ENCODE results near the gene MTHFD1L.

DNA sequence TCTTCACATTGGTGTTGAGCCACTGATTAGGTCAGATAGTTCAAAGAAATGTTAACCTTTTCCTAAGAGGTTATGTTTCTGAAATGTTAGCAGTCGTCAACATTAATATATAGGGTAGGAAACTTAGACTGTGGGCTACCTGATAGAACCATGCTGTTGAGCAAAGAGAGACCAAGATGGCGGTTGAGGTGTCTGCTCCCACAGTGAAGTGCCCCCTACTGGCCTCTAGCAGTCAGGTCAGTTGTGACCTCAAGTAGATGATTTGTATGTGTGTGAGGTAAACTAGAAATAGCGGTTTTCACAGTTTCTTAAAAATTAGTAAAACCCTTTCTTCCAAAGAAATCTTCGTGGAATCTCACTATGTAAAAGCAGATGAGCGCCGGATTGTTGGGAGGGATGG, 40.3 kb downstream of the MTHFD1L start:
- TF ChIP-seq ARNTL (CRISPR knock-in tag; IDR thresholded peaks at IDR 0.05; ENCODE audit: borderline replicate concordance, low read depth) (no peak), OSR1 (CRISPR knock-in tag; IDR thresholded peaks at IDR 0.05) (no peak), ZNF8 (CRISPR knock-in tag; IDR thresholded peaks at IDR 0.05) (no peak), BACH2 (CRISPR knock-in tag; IDR thresholded peaks at IDR 0.05; ENCODE audit: borderline replicate concordance) (no peak), PPARA (CRISPR knock-in tag; IDR thresholded peaks at IDR 0.05; ENCODE audit: borderline replicate concordance) (no peak), RARB (CRISPR knock-in tag; IDR thresholded peaks at IDR 0.05) (no peak), TOX (CRISPR knock-in tag; IDR thresholded peaks at IDR 0.05; ENCODE audit: borderline replicate concordance) (no peak), ZFP3 (CRISPR knock-in tag; IDR thresholded peaks at IDR 0.05) (no peak), ZFP30 (CRISPR knock-in tag; IDR thresholded peaks at IDR 0.05) (no peak), ESRRG (CRISPR knock-in tag; IDR thresholded peaks at IDR 0.05) (no peak)
- TF ChIP-seq, protein P1, sequence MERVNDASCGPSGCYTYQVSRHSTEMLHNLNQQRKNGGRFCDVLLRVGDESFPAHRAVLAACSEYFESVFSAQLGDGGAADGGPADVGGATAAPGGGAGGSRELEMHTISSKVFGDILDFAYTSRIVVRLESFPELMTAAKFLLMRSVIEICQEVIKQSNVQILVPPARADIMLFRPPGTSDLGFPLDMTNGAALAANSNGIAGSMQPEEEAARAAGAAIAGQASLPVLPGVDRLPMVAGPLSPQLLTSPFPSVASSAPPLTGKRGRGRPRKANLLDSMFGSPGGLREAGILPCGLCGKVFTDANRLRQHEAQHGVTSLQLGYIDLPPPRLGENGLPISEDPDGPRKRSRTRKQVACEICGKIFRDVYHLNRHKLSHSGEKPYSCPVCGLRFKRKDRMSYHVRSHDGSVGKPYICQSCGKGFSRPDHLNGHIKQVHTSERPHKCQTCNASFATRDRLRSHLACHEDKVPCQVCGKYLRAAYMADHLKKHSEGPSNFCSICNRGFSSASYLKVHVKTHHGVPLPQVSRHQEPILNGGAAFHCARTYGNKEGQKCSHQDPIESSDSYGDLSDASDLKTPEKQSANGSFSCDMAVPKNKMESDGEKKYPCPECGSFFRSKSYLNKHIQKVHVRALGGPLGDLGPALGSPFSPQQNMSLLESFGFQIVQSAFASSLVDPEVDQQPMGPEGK (CRISPR knock-in tag; IDR thresholded peaks at IDR 0.05; ENCODE audit: borderline replicate concordance) = no peak
- TF ChIP-seq, protein P2, sequence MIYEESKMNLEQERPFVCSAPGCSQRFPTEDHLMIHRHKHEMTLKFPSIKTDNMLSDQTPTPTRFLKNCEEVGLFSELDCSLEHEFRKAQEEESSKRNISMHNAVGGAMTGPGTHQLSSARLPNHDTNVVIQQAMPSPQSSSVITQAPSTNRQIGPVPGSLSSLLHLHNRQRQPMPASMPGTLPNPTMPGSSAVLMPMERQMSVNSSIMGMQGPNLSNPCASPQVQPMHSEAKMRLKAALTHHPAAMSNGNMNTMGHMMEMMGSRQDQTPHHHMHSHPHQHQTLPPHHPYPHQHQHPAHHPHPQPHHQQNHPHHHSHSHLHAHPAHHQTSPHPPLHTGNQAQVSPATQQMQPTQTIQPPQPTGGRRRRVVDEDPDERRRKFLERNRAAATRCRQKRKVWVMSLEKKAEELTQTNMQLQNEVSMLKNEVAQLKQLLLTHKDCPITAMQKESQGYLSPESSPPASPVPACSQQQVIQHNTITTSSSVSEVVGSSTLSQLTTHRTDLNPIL (CRISPR knock-in tag; IDR thresholded peaks at IDR 0.05; ENCODE audit: low read depth) = no peak

All from SK-N-SH treated with all-trans-retinoic acid at 6 μM for 48 hours (cell line).